NB4 (cell line): ENCODE results near the gene TMEM121B.

Source experiments
- CTCF ChIP-seq: IDR thresholded peaks from one replicate; pipeline ENCODE4 v1.5.1; 2012; ENCODE audit warnings: low read depth, low read length
- MYC ChIP-seq: IDR thresholded peaks from 2 replicates; pipeline ENCODE4 v1.6.1; 2011; ENCODE audit warnings: low read depth, low read length
- POLR2A ChIP-seq: IDR thresholded peaks from 2 replicates; pipeline ENCODE4 v1.6.1; 2011; ENCODE audit warnings: mild to moderate bottlenecking; ENCODE audit not compliant: insufficient read length; ENCODE audit errors: extremely low read depth
- TF ChIP-seq, protein P1 (sequence below): IDR thresholded peaks from 2 replicates; pipeline ENCODE4 v1.6.1; 2011; ENCODE audit warnings: low read depth, low read length

- no peak for TF ChIP-seq CTCF
- no peak for TF ChIP-seq POLR2A
- TF ChIP-seq, protein P1, sequence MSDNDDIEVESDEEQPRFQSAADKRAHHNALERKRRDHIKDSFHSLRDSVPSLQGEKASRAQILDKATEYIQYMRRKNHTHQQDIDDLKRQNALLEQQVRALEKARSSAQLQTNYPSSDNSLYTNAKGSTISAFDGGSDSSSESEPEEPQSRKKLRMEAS, result no peak
- TF ChIP-seq MYC, result no peak
Measured at GRCh38 chr22:17115236-17115635, 5.9 kb downstream of the TMEM121B start.
